Astrocyte (in vitro differentiated cells and primary cell): ENCODE results near the gene GABRG2.

ENCODE experiments used
- CTCF ChIP-seq: IDR thresholded peaks from 2 replicates; pipeline ENCODE4 v1.5.1; 2011; ENCODE audit warnings: low read depth, mild to moderate bottlenecking, inconsistent platforms, low read length, moderate library complexity; ENCODE audit not compliant: insufficient read depth
- EZH2 ChIP-seq: IDR thresholded peaks from 2 replicates; pipeline ENCODE4 v1.6.1; 2012; ENCODE audit warnings: mild to moderate bottlenecking, low read length, inconsistent platforms; ENCODE audit not compliant: insufficient read depth

GRCh38 chr5:162154242-162154641, 86.7 kb downstream of the GABRG2 start:
- TF ChIP-seq CTCF (no peak), EZH2 (no peak)
